A549 (cell line): ENCODE results near the gene SUFU. TPM values are rescaled to one million over a fixed set of nuclear protein-coding genes. Genes with fewer than 3 reads are reported as not detected.

ENCODE experiments used
- ATAC-seq, 2 experiments: fragments of 200-7000 bp in 1 of 2; fragments of >200 bp in 1 of 2; cut with Nextera tagmentation in 1 of 2; cut with Tn5 transposase in 1 of 2; 3 replicates each; pipeline versions ENCODE4 v1.8.0 to v1.9.1; 2018 to 2020; ENCODE audit warnings: mild to moderate bottlenecking in 1 of 2, moderate library complexity in 1 of 2
- CTCF ChIA-PET: fragments of 300-600 bp; sonication (Branson Sonifier 250); formaldehyde crosslinking; extraction: SDS; loops from one replicate; lab custom pipeline; 2021; ENCODE audit warnings: antibody characterized with exemption, inconsistent platforms; lab: Yijun Ruan, JAX
- POLR2A ChIA-PET: fragments of 350-600 bp; formaldehyde crosslinking; extraction: SDS; loops from one replicate; lab custom pipeline; 2021; ENCODE audit warnings: antibody characterized with exemption, inconsistent platforms; lab: Yijun Ruan, JAX
- DNase-seq, 2 experiments: peaks; one replicate each; pipeline versions ENCODE4 v3.0.0 to v3.0.0-alpha.2; 2011 to 2016; ENCODE audit warnings: low read depth in 1 of 2, low spot score in 1 of 2
- FAIRE-seq: peaks from 2 replicates; lab custom pipeline; 2011; peaks lifted over from hg19 to GRCh38; lab: Jason Lieb, UNC
- H3K27ac ChIP-seq, 2 experiments: fragments of >200 bp; sonication (Bioruptor Twin); formaldehyde crosslinking; 3 replicates each; pipeline ENCODE4 v1.5.1; 2016 to 2017
- H3K4me1 ChIP-seq: fragments of >200 bp; sonication (Bioruptor Twin); formaldehyde crosslinking; 3 replicates; pipeline ENCODE4 v1.6.1; 2016
- H3K4me2 ChIP-seq: fragments of >200 bp; sonication (Bioruptor Twin); formaldehyde crosslinking; 3 replicates; pipeline ENCODE4 v1.6.1; 2016
- H3K4me3 ChIP-seq: fragments of >200 bp; sonication (Bioruptor Twin); formaldehyde crosslinking; 3 replicates; pipeline ENCODE4 v1.5.1; 2016
- H3K9me3 ChIP-seq: fragments of >200 bp; sonication (Bioruptor Twin); formaldehyde crosslinking; 3 replicates; pipeline ENCODE4 v1.6.1; 2016
- ATOH8 ChIP-seq: fragments of 250-450 bp; sonication (Bioruptor Pico); IDR thresholded peaks from 2 replicates; pipeline ENCODE4 v1.5.0; 2020; ENCODE audit warnings: low read depth, mild to moderate bottlenecking, moderate library complexity
- E2F6 ChIP-seq: IDR thresholded peaks from 2 replicates; pipeline ENCODE4 v1.6.1; 2012; ENCODE audit warnings: low read depth, borderline replicate concordance
- ELK1 ChIP-seq: fragments of 150-350 bp; IDR thresholded peaks from 2 replicates; pipeline ENCODE4 v1.6.1; 2014; ENCODE audit warnings: low read depth, mild to moderate bottlenecking, low read length
- EP300 ChIP-seq, 2 experiments: fragments of >200 bp; sonication (Bioruptor Twin); formaldehyde crosslinking; IDR thresholded peaks; 2 replicates in 1 of 2; 3 replicates in 1 of 2; pipeline ENCODE4 v1.6.1; 2016 to 2017
- FOSB ChIP-seq: fragments of 250-450 bp; sonication (Bioruptor Pico); IDR thresholded peaks from 2 replicates; pipeline ENCODE4 v1.5.0; 2020; ENCODE audit warnings: mild to moderate bottlenecking, moderate library complexity
- FOSL2 ChIP-seq, 2 experiments: fragments of 450-650 bp in 1 of 2; fragments of >200 bp in 1 of 2; sonication (Bioruptor Twin) in 1 of 2; formaldehyde crosslinking; IDR thresholded peaks; 2 replicates each; pipeline versions ENCODE4 v1.5.0 to v1.6.1; 2016 to 2020; ENCODE audit warnings: mild to moderate bottlenecking in 1 of 2, moderate library complexity in 1 of 2
- HDAC2 ChIP-seq: fragments of 200-600 bp; sonication (generic); IDR thresholded peaks from 2 replicates; pipeline ENCODE4 v1.6.1; 2016
- HES2 ChIP-seq: fragments of >200 bp; sonication (Bioruptor Twin); formaldehyde crosslinking; IDR thresholded peaks from 2 replicates; pipeline ENCODE4 v1.6.1; 2016
- JUN ChIP-seq, 2 experiments: fragments of >200 bp; sonication (Bioruptor Twin); formaldehyde crosslinking; IDR thresholded peaks; 2 replicates in 1 of 2; 3 replicates in 1 of 2; pipeline ENCODE4 v1.6.1; 2016 to 2017
- JUNB ChIP-seq: fragments of >200 bp; sonication (Bioruptor Twin); formaldehyde crosslinking; IDR thresholded peaks from 2 replicates; pipeline ENCODE4 v1.6.1; 2016
- KDM5A ChIP-seq: fragments of 200-600 bp; sonication (generic); IDR thresholded peaks from 2 replicates; pipeline ENCODE4 v1.6.1; 2016; ENCODE audit warnings: antibody characterized with exemption, mild to moderate bottlenecking
- NR3C1 ChIP-seq: fragments of >200 bp; sonication (Bioruptor Twin); formaldehyde crosslinking; IDR thresholded peaks from 3 replicates; pipeline ENCODE4 v1.6.1; 2017
- PBX3 ChIP-seq: IDR thresholded peaks from 2 replicates; pipeline ENCODE4 v1.6.1; 2012
- PHF8 ChIP-seq: fragments of 200-600 bp; sonication (generic); IDR thresholded peaks from 2 replicates; pipeline ENCODE4 v1.6.1; 2016; ENCODE audit warnings: low read depth, mild to moderate bottlenecking, antibody characterized with exemption, moderate library complexity, borderline replicate concordance
- REST ChIP-seq: fragments of 200-600 bp; sonication (generic); IDR thresholded peaks from 2 replicates; pipeline ENCODE4 v1.6.1; 2016; ENCODE audit warnings: antibody characterized with exemption, mild to moderate bottlenecking, moderate library complexity
- RFX5 ChIP-seq: fragments of 450-650 bp; IDR thresholded peaks from 2 replicates; pipeline ENCODE4 v1.7.1; 2014; ENCODE audit warnings: antibody characterized with exemption, mild to moderate bottlenecking, moderate library complexity
- RNF2 ChIP-seq: fragments of 200-600 bp; sonication (generic); IDR thresholded peaks from 2 replicates; pipeline ENCODE4 v1.6.1; 2016; ENCODE audit warnings: low read depth, mild to moderate bottlenecking, antibody characterized with exemption, moderate library complexity, borderline replicate concordance
- SMC3 ChIP-seq: fragments of >200 bp; sonication (Bioruptor Twin); formaldehyde crosslinking; IDR thresholded peaks from 3 replicates; pipeline ENCODE4 v1.6.1; 2018; ENCODE audit warnings: inconsistent platforms
- TFCP2L1 ChIP-seq: fragments of 250-450 bp; sonication (Bioruptor Pico); IDR thresholded peaks from 2 replicates; pipeline ENCODE4 v1.5.0; 2021; ENCODE audit warnings: mild to moderate bottlenecking
- USF2 ChIP-seq: fragments of 450-650 bp; IDR thresholded peaks from 2 replicates; pipeline ENCODE4 v1.6.1; 2014; ENCODE audit warnings: antibody characterized with exemption
- WGBS: methylation state at CpG from one replicate; pipeline ENCODE4 v1.1.6; 2017; ENCODE audit errors: missing lambda C conversion rate; 5-methylcytosine and 5-hydroxymethylcytosine counted together
- polyA plus RNA-seq, 4 experiments: library from polyadenylated mRNA; depleted of rRNA in 3 of 4; stranded (reverse); fragments of >200 nt; fragmentation: RNase III in 1 of 4; extraction: RNeasy Plus Mini Kit Qiagen cat#74134 plus additional on column Dnase treatment in 1 of 4; gene quantifications; 2 replicates in 3 of 4; 3 replicates in 1 of 4; pipeline ENCODE4 v1.2.3, GENCODE V29; 2011 to 2017

Gene SUFU
- polyA plus RNA-seq, 2 of the 4 experiments (the other 2 are of a cell fraction), result 3.7 to 5.5 TPM

- ChIA-PET CTCF (interaction anchor here (1.0 kb wide), 2 partner anchors 8 to 217 kb away, joined by 3 read pairs; no protein-coding TSS in a partner anchor), POLR2A (no interaction called here)
- Histone ChIP-seq H3K27ac (no peak overlapping the region), H3K9me3 (no peaks in the 10 kb centered on the region), H3K4me2 (no peak overlapping the region), H3K4me1 (no peaks in the 10 kb centered on the region), H3K4me3 (no peak overlapping the region)
- 83% methylated on average over 1 of the region's 1 CpG for WGBS
- no peak for TF ChIP-seq JUNB
- TF ChIP-seq RNF2, result no peak
- no peak for TF ChIP-seq TFCP2L1
- no peak for TF ChIP-seq E2F6
- TF ChIP-seq PBX3, result no peak
- no peak for TF ChIP-seq JUN (IDR thresholded peaks at IDR 0.05)
- no peak for TF ChIP-seq REST
- no peak for TF ChIP-seq PHF8
- TF ChIP-seq HES2, result no peak
- no peak for TF ChIP-seq ATOH8 (CRISPR knock-in tag)
- no peak for TF ChIP-seq ELK1
- TF ChIP-seq HDAC2, result no peak
- no peak for TF ChIP-seq KDM5A
- TF ChIP-seq EP300 (IDR thresholded peaks at IDR 0.05), result no peak
- DNase-seq (no peak), ATAC-seq (no peak), FAIRE-seq (no peak)
Observed at GRCh38 chr10:102549549-102549948, 45.8 kb downstream of the SUFU start.

GRCh38 chr10:102550636-102551210 is 47.0 kb downstream of the SUFU start:
- ATAC-seq (no peak), DNase-seq (no peak), FAIRE-seq (no peak)
- no peaks in the 10 kb centered on the region for H3K9me3 ChIP-seq
- TF ChIP-seq JUNB (no peak), TFCP2L1 (no peak), USF2 (no peak), KDM5A (no peak), NR3C1 (no peak), FOSB (CRISPR knock-in tag) (no peak), FOSL2 (IDR thresholded peaks at IDR 0.05) (no peak), FOSL2 (CRISPR knock-in tag; IDR thresholded peaks at IDR 0.05) (no peak), RFX5 (no peak), SMC3 (no peak)
- 98% methylated on average over 9 of the region's 9 CpGs for WGBS
- H3K4me2 ChIP-seq, result no peak overlapping the region
- no peaks in the 10 kb centered on the region for H3K4me1 ChIP-seq
- ChIA-PET CTCF (interaction anchor here (1.0 kb wide), 2 partner anchors 32 to 216 kb away, joined by 3 to 7 read pairs; no protein-coding TSS in a partner anchor), POLR2A (no interaction called here)
- no peak overlapping the region for H3K27ac ChIP-seq
- no peak overlapping the region for H3K4me3 ChIP-seq
